Keratinocyte (primary cell): ENCODE data around the gene BNC2. TPM values are rescaled to one million over a fixed set of nuclear protein-coding genes. Genes with fewer than 3 reads are reported as not detected.
A peak's percentile ranks its signal among the peaks of the same experiment; 100 is the strongest.

Experiments used
- DNase-seq: peaks from one replicate; pipeline ENCODE4 v3.0.0-alpha.2; 2011; ENCODE audit warnings: low read depth, missing footprints, low spot score
- FAIRE-seq: peaks from 2 replicates; lab custom pipeline; 2011; peaks lifted over from hg19 to GRCh38; lab: Jason Lieb, UNC
- H2AFZ ChIP-seq: 2 replicates; pipeline ENCODE4 v1.6.0; 2012; ENCODE audit warnings: low read length, control low read depth, inconsistent platforms; ENCODE audit not compliant: control insufficient read depth
- H3K27ac ChIP-seq: 2 replicates; pipeline ENCODE4 v1.5.1; 2011; ENCODE audit warnings: low read length; ENCODE audit not compliant: control insufficient read depth, insufficient read depth
- H3K27me3 ChIP-seq: 3 replicates; pipeline ENCODE4 v1.6.0; 2011; ENCODE audit warnings: low read length; ENCODE audit not compliant: control insufficient read depth, insufficient read depth; ENCODE audit errors: extremely low read depth
- H3K36me3 ChIP-seq, 2 experiments: 2 replicates in 1 of 2; 3 replicates in 1 of 2; pipeline ENCODE4 v1.5.1; 2011; ENCODE audit warnings: low read length in 2 of 2, mild to moderate bottlenecking in 1 of 2; ENCODE audit not compliant: control insufficient read depth in 2 of 2, insufficient read depth in 2 of 2; ENCODE audit errors: extremely low read depth in 1 of 2
- H3K4me1 ChIP-seq: 3 replicates; pipeline ENCODE4 v1.5.1; 2011; ENCODE audit warnings: low read length; ENCODE audit not compliant: control insufficient read depth, insufficient read depth; ENCODE audit errors: extremely low read depth
- H3K4me2 ChIP-seq: 3 replicates; pipeline ENCODE4 v1.6.0; 2011; ENCODE audit warnings: low read depth, low read length; ENCODE audit not compliant: control insufficient read depth, insufficient read depth; ENCODE audit errors: extremely low read depth
- H3K4me3 ChIP-seq, 3 experiments: fragments of 200-600 bp in 1 of 3; sonication (generic) in 1 of 3; 2 replicates in 2 of 3; 3 replicates in 1 of 3; pipeline ENCODE4 v1.5.1; 2011 to 2016; ENCODE audit warnings: low read length in 3 of 3, mild to moderate bottlenecking in 3 of 3, control low read depth in 2 of 3, inconsistent platforms in 1 of 3, low read depth in 1 of 3, mixed read lengths in 1 of 3, mixed run types in 1 of 3, moderate library complexity in 1 of 3; ENCODE audit not compliant: control insufficient read depth in 2 of 3, insufficient read depth in 2 of 3; ENCODE audit errors: extremely low read depth in 1 of 3
- H3K79me2 ChIP-seq: 2 replicates; pipeline ENCODE4 v1.6.0; 2012; ENCODE audit warnings: low read length; ENCODE audit not compliant: control insufficient read depth, insufficient read depth
- H3K9ac ChIP-seq: 3 replicates; pipeline ENCODE4 v1.6.0; 2011; ENCODE audit warnings: low read length; ENCODE audit not compliant: control insufficient read depth, insufficient read depth; ENCODE audit errors: extremely low read depth
- H3K9me1 ChIP-seq: 3 replicates; pipeline ENCODE4 v1.6.0; 2011; ENCODE audit warnings: low read length; ENCODE audit not compliant: control insufficient read depth, insufficient read depth; ENCODE audit errors: extremely low read depth
- H3K9me3 ChIP-seq: 2 replicates; pipeline ENCODE4 v1.5.1; 2012; ENCODE audit warnings: low read depth, low read length; ENCODE audit not compliant: control insufficient read depth
- H4K20me1 ChIP-seq: 3 replicates; pipeline ENCODE4 v1.6.0; 2011; ENCODE audit warnings: low read length; ENCODE audit not compliant: control insufficient read depth, insufficient read depth; ENCODE audit errors: extremely low read depth
- EZH2 ChIP-seq: IDR thresholded peaks from one replicate; pipeline ENCODE4 v1.6.1; 2012; ENCODE audit warnings: inconsistent platforms, mild to moderate bottlenecking, low read length, moderate library complexity
- dilution Hi-C: fragments of 300-500 bp; cut with MboI; formaldehyde crosslinking; loops from one replicate; pipeline ENCODE4 v1.7.0; 2020; ENCODE audit warnings: low sequenced_read_pairs; ENCODE audit not compliant: extremely low pct_ligation_motif_present
- polyA plus RNA-seq, 5 experiments: library from polyadenylated mRNA; depleted of rRNA in 3 of 5; stranded (reverse) in 3 of 5; stranded (forward) in 1 of 5; unstranded in 1 of 5; fragments of >200 nt; gene quantifications; 1 replicate in 1 of 5; 2 replicates in 3 of 5; 3 replicates in 1 of 5; pipeline versions ENCODE4 v1.2.1 to v1.2.3, GENCODE V29; 2011 to 2012; ENCODE audit warnings: missing spikeins in 2 of 5, low read depth in 1 of 5, low replicate concordance in 1 of 5
- TF ChIP-seq, protein P1 (sequence below), 3 experiments: IDR thresholded peaks in 1 of 3; conservative IDR thresholded peaks in 1 of 3; optimal IDR thresholded peaks in 1 of 3; 2 replicates in 2 of 3; 3 replicates in 1 of 3; pipeline versions ENCODE3 to v1.5.1; 2011; ENCODE audit warnings: low read length in 3 of 3, mild to moderate bottlenecking in 3 of 3, moderate library complexity in 2 of 3, control low read depth in 1 of 3, inconsistent platforms in 1 of 3; ENCODE audit not compliant: insufficient read depth in 2 of 3; ENCODE audit errors: extremely low read depth in 1 of 3

Gene BNC2
- polyA plus RNA-seq, 1 donor (not counting 4 experiments of a cell fraction or from before 2014, with no cell fraction given) = 1.1 TPM

DNA sequence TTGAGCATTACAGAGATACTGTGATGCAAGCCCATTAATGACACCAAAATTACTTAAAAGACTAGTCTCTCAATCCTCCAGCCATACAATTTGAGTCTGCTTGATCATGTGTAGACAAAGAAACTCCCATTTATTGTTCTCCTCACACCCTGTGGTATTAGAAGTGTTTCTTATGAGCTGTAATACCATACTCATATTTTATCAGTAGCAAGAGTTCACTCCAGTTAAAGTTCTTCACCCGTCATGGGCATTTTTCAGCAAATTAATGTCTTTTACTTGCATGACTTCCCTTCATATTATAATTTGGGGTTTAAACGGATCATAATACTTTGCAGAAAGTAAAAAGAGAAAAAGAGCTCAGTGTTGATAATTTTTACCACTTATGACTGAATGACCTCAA lies 242.9 kb downstream of the BNC2 start:
- DNase-seq (no peak), FAIRE-seq (no peak)
- Histone ChIP-seq H3K9me3 (no peaks in the 10 kb centered on the region), H3K36me3 (no peaks in the 10 kb centered on the region), H3K9me1 (no peaks in the 10 kb centered on the region), H3K9ac (no peak overlapping the region), H3K4me2 (no peak overlapping the region), H3K4me3 (no peak overlapping the region), H4K20me1 (no peaks in the 10 kb centered on the region), H3K27me3 (no peaks in the 10 kb centered on the region), H2AFZ (no peak overlapping the region), H3K27ac (no peak overlapping the region), H3K79me2 (no peaks in the 10 kb centered on the region), H3K4me1 (no peaks in the 10 kb centered on the region)
- dilution Hi-C loops = loop anchor here (25.0 kb wide), 1 partner anchor 390 kb away; no protein-coding TSS in a partner anchor
- TF ChIP-seq, protein P1, sequence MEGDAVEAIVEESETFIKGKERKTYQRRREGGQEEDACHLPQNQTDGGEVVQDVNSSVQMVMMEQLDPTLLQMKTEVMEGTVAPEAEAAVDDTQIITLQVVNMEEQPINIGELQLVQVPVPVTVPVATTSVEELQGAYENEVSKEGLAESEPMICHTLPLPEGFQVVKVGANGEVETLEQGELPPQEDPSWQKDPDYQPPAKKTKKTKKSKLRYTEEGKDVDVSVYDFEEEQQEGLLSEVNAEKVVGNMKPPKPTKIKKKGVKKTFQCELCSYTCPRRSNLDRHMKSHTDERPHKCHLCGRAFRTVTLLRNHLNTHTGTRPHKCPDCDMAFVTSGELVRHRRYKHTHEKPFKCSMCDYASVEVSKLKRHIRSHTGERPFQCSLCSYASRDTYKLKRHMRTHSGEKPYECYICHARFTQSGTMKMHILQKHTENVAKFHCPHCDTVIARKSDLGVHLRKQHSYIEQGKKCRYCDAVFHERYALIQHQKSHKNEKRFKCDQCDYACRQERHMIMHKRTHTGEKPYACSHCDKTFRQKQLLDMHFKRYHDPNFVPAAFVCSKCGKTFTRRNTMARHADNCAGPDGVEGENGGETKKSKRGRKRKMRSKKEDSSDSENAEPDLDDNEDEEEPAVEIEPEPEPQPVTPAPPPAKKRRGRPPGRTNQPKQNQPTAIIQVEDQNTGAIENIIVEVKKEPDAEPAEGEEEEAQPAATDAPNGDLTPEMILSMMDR (optimal IDR thresholded peaks at IDR 0.05 in 1 of 3, IDR thresholded peaks at IDR 0.05 in 1 of 3, conservative IDR thresholded peaks at IDR 0.05 in 1 of 3; ENCODE audit: extremely low read depth in 1 of 3, insufficient read depth in 2 of 3, low read length in 3 of 3) = no peak
- TF ChIP-seq EZH2 = no peak

DNA sequence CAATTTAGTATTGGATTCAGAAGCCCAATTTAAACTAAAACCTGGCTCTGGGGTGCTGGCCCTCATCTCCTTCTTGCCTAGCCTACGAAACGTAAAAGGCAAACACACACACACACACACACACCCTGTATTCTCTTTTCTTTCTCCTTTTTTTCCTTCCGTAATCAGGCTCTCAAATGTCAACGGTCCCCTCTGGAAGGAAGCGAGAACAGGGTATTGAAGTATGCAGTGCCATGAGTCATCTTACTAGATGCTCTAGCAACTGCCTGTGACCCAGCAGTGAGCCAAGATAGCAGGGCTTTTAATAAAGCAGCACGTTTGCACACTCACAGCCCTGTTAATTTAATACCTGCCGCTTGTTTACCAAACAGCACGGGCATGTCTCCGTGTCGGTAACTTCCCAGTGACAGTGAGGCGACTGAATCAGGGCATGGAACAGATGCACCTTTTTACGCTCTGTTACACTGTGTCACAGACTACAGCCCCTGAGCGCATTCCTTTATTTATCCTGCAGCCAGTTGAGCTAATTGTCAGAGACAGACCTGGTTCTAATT lies 243.8 kb downstream of the BNC2 start:
- H3K27me3 ChIP-seq = no peaks in the 10 kb centered on the region
- H3K9me1 ChIP-seq = no peaks in the 10 kb centered on the region
- dilution Hi-C loops = loop anchor here (25.0 kb wide), 1 partner anchor 389 kb away; no protein-coding TSS in a partner anchor
- peak overlapping the region; percentile 31 for H3K4me2 ChIP-seq
- no peaks in the 10 kb centered on the region for H4K20me1 ChIP-seq
- no peak for DNase-seq
- no peaks in the 10 kb centered on the region for H3K36me3 ChIP-seq
- no peak overlapping the region for H3K27ac ChIP-seq
- no peak overlapping the region for H2AFZ ChIP-seq
- H3K9me3 ChIP-seq = no peaks in the 10 kb centered on the region
- TF ChIP-seq, protein P1 (optimal IDR thresholded peaks at IDR 0.05 in 1 of 3, IDR thresholded peaks at IDR 0.05 in 1 of 3, conservative IDR thresholded peaks at IDR 0.05 in 1 of 3; ENCODE audit: extremely low read depth in 1 of 3, insufficient read depth in 2 of 3, low read length in 3 of 3) = no peak
- no peak for TF ChIP-seq EZH2
- H3K79me2 ChIP-seq = no peaks in the 10 kb centered on the region
- H3K4me3 ChIP-seq = no peak overlapping the region
- H3K9ac ChIP-seq = no peak overlapping the region
- peak; percentile 61 for FAIRE-seq
- H3K4me1 ChIP-seq = no peaks in the 10 kb centered on the region
